ENCODE measurements around the gene ACACB. TPM values are rescaled to one million over a fixed set of nuclear protein-coding genes. Genes with fewer than 3 reads are reported as not detected.
A peak's percentile ranks its signal among the peaks of the same experiment; 100 is the strongest.

The ACACB gene
- total RNA-seq, 4 donors from 2014 or later, result 5.9 to 48.4 (median 27.3) TPM

- TF ChIP-seq CTCF (IDR thresholded peaks at IDR 0.05) (no peak), POLR2A (IDR thresholded peaks at IDR 0.05) (no peak)
- peak overlapping the region in 2 of 4 donors; percentile 60 to 66 for H3K27ac ChIP-seq
- H3K36me3 ChIP-seq, result no peaks in the 10 kb centered on the region
- peaks cover 0 to 17% (median 0%) of the 10 kb centered on the region in 3 donors for H3K4me1 ChIP-seq
- H3K27me3 ChIP-seq, result no peaks in the 10 kb centered on the region
- 86 to 91% methylated on average over 13 of the region's 13 CpGs for WGBS, 2 donors
- intact Hi-C loops (cut with DNase I), result no loop called here
- no peak for DNase-seq
- no peaks in the 10 kb centered on the region for H3K9me3 ChIP-seq
- H3K4me3 ChIP-seq, result no peak overlapping the region
Observed at GRCh38 chr12:109127533-109128242, 11.3 kb downstream of the ACACB start.

- Histone ChIP-seq H3K27ac (peak overlapping the region in 3 of 4 donors; percentile 53 to 72 (median 60)), H3K9me3 (no peaks in the 10 kb centered on the region), H3K36me3 (no peaks in the 10 kb centered on the region), H3K4me3 (no peak overlapping the region), H3K4me1 (peaks cover 0 to 29% (median 5%) of the 10 kb centered on the region in 3 donors), H3K27me3 (no peaks in the 10 kb centered on the region)
- 76 to 81% methylated on average over 10 to 15 of the region's 15 CpGs for WGBS, 2 donors
- intact Hi-C loops (cut with DNase I), result no loop called here
- TF ChIP-seq CTCF (IDR thresholded peaks at IDR 0.05) (no peak), POLR2A (IDR thresholded peaks at IDR 0.05) (no peak)
- no peak for DNase-seq
Observed at GRCh38 chr12:109130297-109131153, 14.1 kb downstream of the ACACB start.

DNA sequence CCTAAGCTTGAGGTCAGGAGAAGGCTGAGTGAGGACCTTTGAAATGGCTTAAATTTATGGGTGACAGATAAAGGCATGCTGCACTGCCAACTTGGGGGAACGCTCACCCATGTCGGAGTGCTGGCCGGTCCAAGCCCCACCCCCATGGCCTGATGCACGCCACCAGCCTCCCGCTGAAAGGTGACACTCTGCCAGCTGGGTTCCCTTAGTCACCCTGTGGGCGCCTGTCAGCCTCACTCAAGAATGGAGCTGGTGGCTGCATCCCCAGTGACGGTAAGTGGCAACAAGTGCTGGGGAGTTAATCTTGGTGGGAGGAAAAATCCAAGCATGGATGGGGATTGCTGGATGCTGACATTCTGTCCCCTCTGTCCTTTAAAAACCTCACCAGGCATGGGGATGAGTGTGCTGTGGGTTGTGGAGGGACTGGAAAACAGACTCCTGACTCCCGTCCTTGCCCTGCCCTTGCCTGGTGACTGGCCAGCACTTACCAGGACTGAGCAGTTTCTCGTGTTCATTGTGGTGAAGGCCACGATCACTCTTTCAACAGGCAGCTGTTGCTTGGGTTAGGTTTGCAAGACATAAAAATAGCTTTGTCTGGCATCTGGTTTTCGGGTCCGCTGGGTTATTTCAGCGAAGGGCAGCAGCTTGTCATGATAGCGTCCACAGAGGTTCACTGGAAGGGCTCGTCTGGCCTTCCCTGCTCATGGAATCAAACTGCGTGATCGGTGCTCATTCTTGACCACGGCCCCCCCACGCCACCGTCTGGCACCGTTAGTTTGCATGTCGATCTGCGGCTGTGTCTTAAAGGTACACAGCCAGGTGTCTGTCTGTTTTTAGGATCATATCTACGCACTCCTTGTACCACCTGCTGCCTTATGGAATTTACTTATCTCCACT, 15.0 kb downstream of the ACACB start:
- no peak for DNase-seq
- Histone ChIP-seq H3K4me1 (peaks cover 0 to 26% (median 5%) of the 10 kb centered on the region in 3 donors), H3K4me3 (peak overlapping the region in 1 of 4 donors; percentile 28), H3K36me3 (no peaks in the 10 kb centered on the region), H3K9me3 (no peaks in the 10 kb centered on the region), H3K27me3 (no peaks in the 10 kb centered on the region), H3K27ac (peak overlapping the region in 3 of 4 donors; percentile 53 to 72 (median 60))
- intact Hi-C loops (cut with DNase I), result no loop called here
- TF ChIP-seq POLR2A (IDR thresholded peaks at IDR 0.05) (no peak), CTCF (IDR thresholded peaks at IDR 0.05) (no peak)
- 53 to 67% methylated on average over 22 to 23 of the region's 24 CpGs for WGBS, 2 donors

GRCh38 chr12:109134186-109134917, 18.0 kb downstream of the ACACB start:
- no peak for DNase-seq
- WGBS, 2 donors, result 31 to 39% methylated on average over 4 to 6 of the region's 6 CpGs
- H3K27ac ChIP-seq, result peak overlapping the region in 3 of 4 donors; percentile 26 to 74 (median 66)

More at GRCh38 chr12:109134186-109134917, 18.0 kb downstream of the ACACB start:
- H3K4me3 ChIP-seq, result no peak overlapping the region
- intact Hi-C loops (cut with DNase I), result no loop called here
- H3K9me3 ChIP-seq, result no peaks in the 10 kb centered on the region
- H3K27me3 ChIP-seq, result no peaks in the 10 kb centered on the region
- H3K4me1 ChIP-seq, result peaks cover 0 to 28% (median 11%) of the 10 kb centered on the region in 3 donors
- peak in 4 of 6 experiments; percentile 34 to 49 (median 39) for TF ChIP-seq CTCF (IDR thresholded peaks at IDR 0.05)
- TF ChIP-seq POLR2A (IDR thresholded peaks at IDR 0.05), result no peak
- no peaks in the 10 kb centered on the region for H3K36me3 ChIP-seq

Measured in esophagus squamous epithelium (tissue), 5 donors.